NCI-H187 treated with DMSO at 0.1 percent for 48 hours (cell line): ENCODE data around the gene NR0B2.
"Not testable (repeated sequence)": the region's sequence is repeated elsewhere in the genome, so short reads cannot be mapped to it uniquely, and the experiment has no call there.

Experiments
- DNase-seq: peaks from one replicate; lab custom pipeline; 2025; lab: John Stamatoyannopoulos, UW

NR0B2 gene

DNA sequence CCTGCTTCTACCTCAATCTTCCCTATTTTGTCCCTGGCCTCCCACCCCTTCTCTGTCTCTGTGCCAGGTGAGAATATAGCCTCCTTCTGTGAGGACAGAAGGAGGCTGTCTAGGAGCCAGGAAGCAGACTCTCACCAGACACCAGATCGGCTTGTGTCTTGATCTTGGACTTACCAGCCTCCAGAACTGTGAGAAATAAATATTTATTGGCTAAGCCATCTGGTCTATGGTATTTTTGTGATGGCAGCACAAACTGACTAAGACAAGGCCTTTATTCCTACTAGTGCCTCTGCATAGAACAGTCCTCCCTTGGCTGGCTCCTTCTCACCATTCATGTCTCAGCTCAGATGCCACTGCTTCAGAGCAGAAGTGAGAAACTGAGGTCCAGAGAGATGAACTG is 25.5 kb downstream of the NR0B2 start:
- no peak for DNase-seq

DNA sequence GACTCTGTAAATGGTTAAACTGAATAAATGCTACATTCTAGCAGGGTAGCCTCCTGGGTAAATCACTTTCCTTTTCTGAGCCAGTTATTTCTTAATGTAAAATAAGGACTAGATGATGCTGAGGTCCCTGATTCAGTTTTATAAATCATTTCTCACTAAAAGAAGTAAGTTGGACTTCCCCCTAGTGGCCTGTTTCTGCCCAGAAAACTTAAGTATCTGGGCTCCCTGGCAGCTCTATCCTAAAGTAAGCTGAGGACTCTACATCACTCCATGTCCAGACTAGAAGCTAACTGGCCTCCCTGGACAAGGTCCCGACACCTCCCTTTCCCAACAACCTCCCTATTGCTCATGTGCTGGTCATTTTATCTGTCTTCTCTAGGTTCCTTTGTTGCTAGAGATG is 26.6 kb downstream of the NR0B2 start:
- no peak for DNase-seq

DNA sequence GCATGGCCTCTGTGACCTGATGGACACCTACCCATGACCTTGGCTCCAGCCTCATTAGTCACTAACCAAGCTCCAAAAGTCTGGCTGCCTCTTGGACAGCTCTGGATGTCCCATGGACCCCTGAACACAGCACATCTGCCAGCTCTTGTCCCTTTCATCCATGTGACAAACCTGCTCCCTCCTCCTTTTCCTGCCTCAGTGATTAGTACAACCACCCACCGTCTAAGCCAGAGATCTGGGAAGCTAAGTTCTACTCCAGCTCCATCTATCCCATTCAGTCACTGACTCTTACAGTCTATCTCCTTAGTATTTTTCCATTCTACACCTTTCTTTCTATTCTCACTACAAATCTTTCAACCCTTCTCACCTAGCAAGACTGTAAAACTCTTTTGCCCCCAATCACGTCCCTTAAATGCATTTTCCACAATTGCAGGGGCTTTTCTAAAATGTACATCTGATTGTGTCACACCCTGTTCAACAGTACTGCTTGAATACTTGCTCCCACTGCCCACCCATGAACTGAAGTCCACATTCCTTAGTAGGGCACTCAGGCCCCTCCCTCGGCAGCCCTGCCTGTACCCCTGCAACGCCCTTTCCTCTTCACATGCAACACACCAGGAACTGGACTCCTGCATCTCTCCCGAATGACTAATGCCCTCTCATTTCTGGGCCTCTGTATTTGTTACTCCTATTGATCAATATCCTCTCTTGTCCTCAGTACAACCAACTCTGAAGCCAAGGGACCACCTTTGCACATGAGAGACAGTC is 30.9 kb downstream of the NR0B2 start:
- DNase-seq: no peak

DNA sequence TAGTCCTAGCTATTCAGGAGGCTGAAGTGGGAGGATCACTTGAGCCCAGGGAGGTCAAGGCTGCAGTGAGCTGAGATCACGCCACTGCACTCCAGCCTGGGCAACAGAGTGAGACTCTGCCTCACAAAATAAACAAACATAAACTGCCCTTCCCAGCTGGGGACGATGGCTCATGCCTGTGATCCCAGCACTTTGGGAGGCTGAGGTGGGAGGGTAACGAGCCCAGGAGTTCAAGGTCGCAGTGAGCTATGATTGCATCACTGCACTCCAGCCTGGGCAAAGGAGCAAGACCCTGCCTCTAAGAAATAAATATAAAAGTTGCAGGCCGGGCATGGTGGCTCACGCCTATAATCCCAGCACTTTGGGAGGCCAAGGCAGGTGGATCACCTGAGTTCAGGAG is 32.2 kb downstream of the NR0B2 start:
- not testable (repeated sequence) for DNase-seq

- no peak for DNase-seq
These were observed 34.0 kb downstream of the NR0B2 start for GRCh38 chr1:26879793-26880192.

DNA sequence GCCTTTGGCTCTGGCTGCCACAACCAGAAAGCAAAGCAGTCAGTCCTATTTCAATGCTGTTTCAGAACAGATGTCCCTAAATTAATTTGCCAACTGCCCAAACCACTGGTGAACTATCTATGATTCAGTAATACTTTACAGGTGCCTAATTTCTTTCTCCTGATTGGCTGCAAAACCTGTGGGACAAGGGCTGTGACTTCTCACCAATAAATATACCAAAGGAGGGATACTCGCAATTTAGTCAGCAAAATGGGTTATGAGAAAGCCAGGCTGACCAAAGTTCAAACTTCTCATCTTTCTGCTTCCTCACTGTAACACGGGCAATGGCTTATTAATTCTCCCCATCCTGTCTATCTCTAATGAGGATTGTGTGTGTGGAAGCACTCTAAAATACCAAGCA is 36.4 kb downstream of the NR0B2 start:
- DNase-seq: no peak

GRCh38 chr1:26874896-26875295 is 38.9 kb downstream of the NR0B2 start:
- no peak for DNase-seq

GRCh38 chr1:26873097-26873496 is 40.7 kb downstream of the NR0B2 start:
- not testable (repeated sequence) for DNase-seq

DNA sequence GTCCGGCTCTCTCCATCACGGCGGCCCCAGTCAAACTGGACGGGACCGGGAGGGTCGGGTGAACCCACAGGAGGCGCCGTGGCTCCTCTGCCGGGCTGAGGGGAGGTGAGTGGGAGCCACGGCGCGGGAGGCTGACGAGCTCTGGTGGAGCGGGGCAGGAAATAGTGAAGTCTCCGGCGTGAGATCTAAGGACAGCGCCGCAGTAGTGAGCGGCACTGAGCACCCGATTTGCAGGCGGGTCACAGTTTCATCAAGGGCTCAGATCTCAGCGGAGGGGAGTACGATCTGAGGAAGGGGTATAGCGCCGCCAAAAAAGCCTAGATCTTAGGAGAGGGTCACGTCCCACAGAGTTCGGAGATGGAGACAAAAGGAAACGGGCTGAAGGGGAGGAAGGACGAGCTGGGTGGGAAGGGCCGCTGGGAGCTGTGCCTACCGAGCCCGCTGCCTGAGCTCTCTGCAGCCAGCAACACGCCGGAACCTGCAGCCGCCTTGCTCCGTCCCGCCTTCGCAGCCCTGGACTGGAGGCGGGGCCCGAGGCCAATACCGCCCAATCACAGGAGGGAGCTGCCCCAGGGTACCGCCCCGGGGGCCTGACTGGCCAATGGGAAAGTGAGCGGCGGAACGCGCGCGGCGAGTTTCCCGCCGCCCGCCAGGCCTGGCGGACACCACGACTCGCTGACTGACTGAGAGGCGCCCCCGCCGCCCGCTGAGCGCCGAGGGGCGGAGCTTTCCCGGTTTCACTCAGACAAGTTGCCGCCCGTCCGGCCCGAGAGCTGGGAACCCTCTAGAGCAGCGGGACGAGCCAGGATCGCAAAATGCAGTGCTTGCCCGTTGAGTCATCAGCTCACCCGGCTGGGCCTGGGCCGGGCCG is 48.9 kb downstream of the NR0B2 start:
- peak; percentile 77 for DNase-seq

DNA sequence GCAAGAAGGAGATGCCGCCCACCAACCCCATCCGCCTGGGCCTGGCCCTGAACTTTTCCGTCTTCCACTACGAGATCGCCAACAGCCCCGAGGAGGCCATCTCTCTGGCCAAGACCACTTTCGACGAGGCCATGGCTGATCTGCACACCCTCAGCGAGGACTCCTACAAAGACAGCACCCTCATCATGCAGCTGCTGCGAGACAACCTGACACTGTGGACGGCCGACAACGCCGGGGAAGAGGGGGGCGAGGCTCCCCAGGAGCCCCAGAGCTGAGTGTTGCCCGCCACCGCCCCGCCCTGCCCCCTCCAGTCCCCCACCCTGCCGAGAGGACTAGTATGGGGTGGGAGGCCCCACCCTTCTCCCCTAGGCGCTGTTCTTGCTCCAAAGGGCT is 50.1 kb downstream of the NR0B2 start:
- DNase-seq: no peak

GRCh38 chr1:26862781-26863684 is 50.7 kb downstream of the NR0B2 start, which contains the start of gene SFN:
Gene SFN (plus strand): TSS chr1:26863149. CDS start chr1:26863213, 64 bp downstream.
- DNase-seq: peak; percentile 75

DNA sequence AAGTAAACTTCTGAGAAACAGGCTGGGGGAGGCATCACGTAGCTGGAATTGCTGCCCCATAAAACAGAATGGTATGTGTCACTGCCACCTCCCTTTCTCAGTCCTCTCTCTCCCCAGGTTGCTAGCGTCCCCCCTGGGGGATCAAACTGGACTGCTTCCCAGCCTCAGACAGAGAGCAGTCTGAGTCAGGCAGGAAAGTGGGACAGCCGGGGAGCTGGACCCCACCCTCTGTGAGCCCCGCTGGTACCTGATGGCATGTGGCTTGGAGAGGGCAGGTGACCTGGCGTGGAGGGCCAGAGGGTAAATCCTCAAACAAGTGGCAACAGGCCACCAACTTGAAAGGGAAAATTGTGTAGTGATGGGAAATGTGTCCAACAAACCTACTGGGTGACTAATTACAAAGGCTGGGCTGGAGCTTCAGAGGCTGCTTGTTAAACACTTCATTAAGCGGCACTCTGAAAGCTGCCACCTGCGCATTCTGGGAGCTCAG is 51.8 kb downstream of the NR0B2 start:
- no peak for DNase-seq
